Measurements from ENCODE around the gene ERFE.

The ERFE gene

DNA sequence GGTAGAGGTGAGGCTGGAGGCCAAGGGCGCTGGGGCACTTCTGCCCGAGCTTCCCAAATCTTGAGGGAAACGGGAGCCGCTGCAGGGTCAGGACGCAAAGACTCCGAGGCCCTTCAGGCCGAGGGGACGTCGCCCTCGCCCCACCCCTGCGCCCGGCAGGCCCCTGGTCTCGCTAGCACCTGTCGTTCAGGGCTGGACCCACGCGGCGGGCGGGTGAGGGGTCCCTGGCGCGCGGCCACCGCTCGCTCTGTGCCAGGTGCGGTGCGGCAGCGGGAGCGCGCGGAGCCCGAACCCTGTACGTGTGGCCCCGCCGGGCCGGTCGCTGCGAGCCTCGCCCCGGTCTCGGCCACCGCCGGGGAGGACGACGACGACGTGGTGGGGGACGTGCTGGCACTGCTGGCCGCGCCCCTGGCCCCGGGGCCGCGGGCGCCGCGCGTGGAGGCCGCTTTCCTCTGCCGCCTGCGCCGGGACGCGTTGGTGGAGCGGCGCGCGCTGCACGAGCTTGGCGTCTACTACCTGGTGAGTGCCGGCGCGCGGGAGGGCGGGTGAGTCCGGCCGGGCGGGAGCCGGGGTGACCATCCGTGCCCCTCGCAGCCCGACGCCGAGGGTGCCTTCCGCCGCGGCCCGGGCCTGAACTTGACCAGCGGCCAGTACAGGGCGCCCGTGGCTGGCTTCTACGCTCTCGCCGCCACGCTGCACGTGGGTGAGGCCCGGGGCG, 4.9 kb downstream of the ERFE start:
- H3K4me3 ChIP-seq (ENCODE audit: low read depth, low read length), result no peak overlapping the region
- TF ChIP-seq, protein P1, sequence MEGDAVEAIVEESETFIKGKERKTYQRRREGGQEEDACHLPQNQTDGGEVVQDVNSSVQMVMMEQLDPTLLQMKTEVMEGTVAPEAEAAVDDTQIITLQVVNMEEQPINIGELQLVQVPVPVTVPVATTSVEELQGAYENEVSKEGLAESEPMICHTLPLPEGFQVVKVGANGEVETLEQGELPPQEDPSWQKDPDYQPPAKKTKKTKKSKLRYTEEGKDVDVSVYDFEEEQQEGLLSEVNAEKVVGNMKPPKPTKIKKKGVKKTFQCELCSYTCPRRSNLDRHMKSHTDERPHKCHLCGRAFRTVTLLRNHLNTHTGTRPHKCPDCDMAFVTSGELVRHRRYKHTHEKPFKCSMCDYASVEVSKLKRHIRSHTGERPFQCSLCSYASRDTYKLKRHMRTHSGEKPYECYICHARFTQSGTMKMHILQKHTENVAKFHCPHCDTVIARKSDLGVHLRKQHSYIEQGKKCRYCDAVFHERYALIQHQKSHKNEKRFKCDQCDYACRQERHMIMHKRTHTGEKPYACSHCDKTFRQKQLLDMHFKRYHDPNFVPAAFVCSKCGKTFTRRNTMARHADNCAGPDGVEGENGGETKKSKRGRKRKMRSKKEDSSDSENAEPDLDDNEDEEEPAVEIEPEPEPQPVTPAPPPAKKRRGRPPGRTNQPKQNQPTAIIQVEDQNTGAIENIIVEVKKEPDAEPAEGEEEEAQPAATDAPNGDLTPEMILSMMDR (IDR thresholded peaks at IDR 0.05; ENCODE audit: low read depth, low read length, missing control alignments), result no peak
- DNase-seq (ENCODE audit: low read depth), result no peak

DNA sequence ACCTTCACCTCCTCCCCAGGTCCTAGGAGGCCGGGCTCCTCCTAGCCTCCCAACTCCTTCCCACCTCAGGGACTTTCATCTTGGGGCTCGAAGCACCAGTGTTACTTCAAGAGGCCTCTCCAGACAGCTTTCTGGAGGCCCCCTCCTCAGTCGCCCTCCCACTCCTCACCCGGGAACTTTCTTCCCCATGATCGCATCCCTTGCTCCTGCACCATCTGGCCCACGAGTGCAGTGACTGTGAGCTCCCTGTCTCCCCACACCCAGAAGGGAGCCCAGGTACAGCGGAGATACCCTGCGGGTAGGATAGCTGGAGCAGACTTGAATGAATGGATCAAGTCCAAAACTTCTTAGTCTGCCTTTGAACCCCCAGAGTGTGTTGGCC, 6.1 kb downstream of the ERFE start:
- H3K4me3 ChIP-seq (ENCODE audit: low read depth, low read length), result no peak overlapping the region
- no peak for DNase-seq (ENCODE audit: low read depth)
- TF ChIP-seq, protein P1 (IDR thresholded peaks at IDR 0.05; ENCODE audit: low read depth, low read length, missing control alignments), result no peak

DNA sequence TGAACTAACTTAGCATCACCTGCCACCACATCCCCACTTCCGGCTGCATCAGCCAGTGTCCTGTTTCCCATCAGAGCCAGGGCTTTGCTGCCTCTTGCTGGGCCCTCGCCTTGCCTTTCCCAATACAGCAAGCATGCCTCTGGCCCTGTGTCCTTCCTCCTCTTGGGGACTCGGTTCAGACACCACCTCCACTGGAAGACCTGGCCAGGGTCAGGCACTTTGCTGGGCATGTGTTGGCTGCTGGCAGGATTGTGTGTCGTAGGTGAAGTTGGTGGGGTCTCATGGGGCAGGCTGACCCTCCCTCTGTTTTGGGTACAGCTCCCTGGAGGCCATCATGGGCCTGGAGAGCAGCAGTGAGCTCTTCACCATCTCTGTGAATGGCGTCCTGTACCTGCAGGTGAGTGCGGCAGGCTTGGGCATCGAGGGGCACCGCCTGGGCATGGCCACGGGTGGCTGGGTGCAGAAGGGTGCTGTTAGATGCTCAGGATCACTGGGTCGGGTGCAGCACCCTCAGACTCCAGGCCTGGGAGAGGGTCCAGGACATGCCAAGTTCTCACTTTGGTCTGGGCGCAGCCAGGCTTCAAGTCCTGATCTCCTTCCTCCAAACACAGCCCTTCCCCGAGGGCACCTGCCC, 6.6 kb downstream of the ERFE start:
- DNase-seq (ENCODE audit: low read depth), result no peak
- TF ChIP-seq, protein P1 (IDR thresholded peaks at IDR 0.05; ENCODE audit: low read depth, low read length, missing control alignments), result no peak
- no peak overlapping the region for H3K4me3 ChIP-seq (ENCODE audit: low read depth, low read length)

DNA sequence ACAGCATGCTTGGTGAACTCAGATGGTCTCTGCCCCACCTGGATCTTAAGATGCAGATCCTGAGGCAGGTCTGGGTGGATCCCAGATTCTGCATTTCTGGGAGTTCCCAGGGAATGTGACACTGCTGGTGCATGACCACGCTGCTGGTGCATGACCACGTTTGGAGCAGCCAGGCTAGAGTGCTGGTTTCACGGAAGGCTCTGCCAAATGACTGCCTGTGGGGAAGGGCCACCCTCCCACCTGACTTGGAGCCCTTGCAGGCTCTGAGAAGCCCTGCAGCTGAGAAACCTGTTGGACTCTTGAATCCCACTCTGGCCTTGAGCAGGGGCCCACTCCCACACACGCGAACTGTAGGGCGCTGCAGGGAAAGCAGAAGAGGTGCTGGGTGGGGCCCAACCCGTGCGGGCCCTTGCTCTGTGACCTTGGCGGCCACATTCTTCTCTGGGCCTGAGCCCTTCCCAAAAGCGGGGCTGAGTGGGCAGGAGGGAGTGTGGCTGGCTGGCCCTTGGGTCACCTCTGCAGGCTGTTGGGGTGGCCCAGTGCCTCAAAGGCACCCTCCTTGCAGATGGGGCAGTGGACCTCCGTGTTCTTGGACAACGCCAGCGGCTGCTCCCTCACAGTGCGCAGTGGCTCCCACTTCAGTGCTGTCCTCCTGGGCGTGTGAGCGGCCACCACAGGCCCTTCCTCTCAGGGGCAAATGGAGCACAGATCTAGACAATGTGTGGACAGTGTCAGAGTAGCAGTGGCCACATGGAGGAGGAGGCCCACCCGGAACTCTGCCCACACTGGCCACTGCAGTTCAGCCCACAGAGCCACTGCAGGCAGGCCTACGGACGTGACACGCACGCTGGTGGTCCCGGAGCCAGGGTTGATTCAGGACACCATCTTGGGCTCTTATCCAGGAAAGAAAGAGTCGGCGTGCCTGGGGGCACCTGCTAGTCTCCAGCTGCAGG, 7.9 kb downstream of the ERFE start:
- TF ChIP-seq, protein P1 (IDR thresholded peaks at IDR 0.05; ENCODE audit: low read depth, low read length, missing control alignments), result no peak
- DNase-seq (ENCODE audit: low read depth), result no peak

DNA sequence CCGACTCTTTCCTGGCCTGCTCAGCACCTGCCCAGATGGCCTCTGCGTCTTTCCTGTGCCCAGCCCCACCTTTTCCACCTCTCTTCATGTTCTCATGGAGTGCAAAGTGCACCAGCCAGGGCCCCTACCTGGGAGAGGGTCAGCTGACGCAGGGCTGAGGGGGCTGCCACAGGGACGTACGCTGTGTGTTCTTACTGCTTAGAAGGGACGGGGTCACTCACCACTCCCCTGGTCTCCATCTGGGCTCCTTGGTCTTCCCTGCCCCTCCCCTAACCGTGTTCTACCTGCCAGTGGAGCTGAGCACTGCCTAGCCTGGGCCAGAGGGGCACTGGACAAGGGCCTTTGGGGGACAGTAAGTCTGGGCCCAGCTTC, 8.6 kb downstream of the ERFE start:
- H3K4me3 ChIP-seq (ENCODE audit: low read depth, low read length), result no peak overlapping the region
- TF ChIP-seq, protein P1 (IDR thresholded peaks at IDR 0.05; ENCODE audit: low read depth, low read length, missing control alignments), result no peak
- no peak for DNase-seq (ENCODE audit: low read depth)

More for the DNA sequence above, 7.9 kb downstream of the ERFE start:
- no peak overlapping the region for H3K4me3 ChIP-seq (ENCODE audit: low read depth, low read length)

DNA sequence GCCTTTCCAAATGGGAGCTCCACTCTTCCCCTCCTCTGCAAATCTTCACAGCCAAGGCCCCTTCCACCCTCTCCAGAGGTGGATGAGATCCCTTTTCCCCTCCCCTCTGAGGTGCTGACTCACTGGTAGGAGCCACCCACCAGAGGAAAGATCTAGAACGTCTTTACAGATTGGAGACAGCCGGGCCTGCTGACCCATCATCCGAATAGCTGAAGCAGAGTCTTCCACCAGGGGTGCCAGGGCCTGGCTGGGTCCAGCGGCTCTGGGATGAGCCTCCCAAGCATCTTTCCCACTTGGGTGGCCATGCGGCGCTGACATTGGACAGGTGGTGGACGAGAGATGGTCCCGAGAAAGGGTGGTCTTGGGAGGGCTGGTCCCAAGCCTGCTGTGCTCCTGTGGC, 9.0 kb downstream of the ERFE start:
- TF ChIP-seq, protein P1 (IDR thresholded peaks at IDR 0.05; ENCODE audit: low read depth, low read length, missing control alignments), result no peak
- DNase-seq (ENCODE audit: low read depth), result no peak
- no peak overlapping the region for H3K4me3 ChIP-seq (ENCODE audit: low read depth, low read length)

Data from GM12864 (cell line).